H9 (cell line): Measurements from ENCODE around the gene DCLK2. TPM values are rescaled to one million over a fixed set of nuclear protein-coding genes. Genes with fewer than 3 reads are reported as not detected.

Experiments used
- DNase-seq: peaks from one replicate; pipeline ENCODE4 v3.0.0-alpha.2; 2017
- H2AFZ ChIP-seq: one replicate; pipeline ENCODE4 v1.6.1; 2013; ENCODE audit warnings: mild to moderate bottlenecking, low read length, control low read depth, moderate library complexity
- H2AK5ac ChIP-seq: 2 replicates; pipeline ENCODE4 v1.6.1; 2013; ENCODE audit warnings: low read length, control low read depth, mixed read lengths; ENCODE audit not compliant: insufficient read length
- H2BK120ac ChIP-seq: one replicate; pipeline ENCODE4 v1.6.1; 2013; ENCODE audit warnings: low read depth, mild to moderate bottlenecking, low read length, control low read depth, inconsistent platforms; ENCODE audit not compliant: poor library complexity, severe bottlenecking
- H2BK12ac ChIP-seq: 2 replicates; pipeline ENCODE4 v1.6.1; 2013; ENCODE audit warnings: low read length, control low read depth, mixed read lengths, low read depth; ENCODE audit not compliant: insufficient read length
- H2BK15ac ChIP-seq: 2 replicates; pipeline ENCODE4 v1.6.1; 2013; ENCODE audit warnings: low read depth, low read length, control low read depth
- H2BK20ac ChIP-seq: one replicate; pipeline ENCODE4 v1.6.1; 2013; ENCODE audit warnings: low read depth, mild to moderate bottlenecking, low read length, control low read depth, inconsistent platforms; ENCODE audit not compliant: poor library complexity, severe bottlenecking
- H2BK5ac ChIP-seq: 2 replicates; pipeline ENCODE4 v1.6.1; 2013; ENCODE audit warnings: low read length, control low read depth, mixed read lengths; ENCODE audit not compliant: insufficient read length
- H3K14ac ChIP-seq: 2 replicates; pipeline ENCODE4 v1.6.1; 2013; ENCODE audit warnings: low read length, control low read depth; ENCODE audit not compliant: insufficient read depth
- H3K18ac ChIP-seq: 2 replicates; pipeline ENCODE4 v1.6.1; 2013; ENCODE audit warnings: low read depth, mild to moderate bottlenecking, mixed read lengths, low read length, control low read depth; ENCODE audit not compliant: insufficient read length
- H3K23ac ChIP-seq: 2 replicates; pipeline ENCODE4 v1.6.1; 2013; ENCODE audit warnings: low read length, control low read depth, mixed read lengths, low read depth; ENCODE audit not compliant: insufficient read length
- H3K23me2 ChIP-seq: 2 replicates; pipeline ENCODE4 v1.6.1; 2013; ENCODE audit warnings: low read depth, mild to moderate bottlenecking, mixed read lengths, low read length, control low read depth; ENCODE audit not compliant: insufficient read length, poor library complexity, severe bottlenecking
- H3K27ac ChIP-seq: 2 replicates; pipeline ENCODE4 v1.5.1; 2013; ENCODE audit warnings: low read length, control low read depth, mixed read lengths, low read depth; ENCODE audit not compliant: insufficient read length
- H3K27me3 ChIP-seq: 2 replicates; pipeline ENCODE4 v1.6.1; 2013; ENCODE audit warnings: low read length, control low read depth, inconsistent platforms; ENCODE audit not compliant: insufficient read depth
- H3K4ac ChIP-seq: 2 replicates; pipeline ENCODE4 v1.6.1; 2013; ENCODE audit warnings: low read depth, mild to moderate bottlenecking, control low read depth, inconsistent platforms, low read length, moderate library complexity
- H3K4me1 ChIP-seq: 2 replicates; pipeline ENCODE4 v1.6.1; 2013; ENCODE audit warnings: low read length, control low read depth, inconsistent platforms; ENCODE audit not compliant: insufficient read depth
- H3K4me2 ChIP-seq: 2 replicates; pipeline ENCODE4 v1.6.1; 2013; ENCODE audit warnings: low read length, control low read depth, mixed read lengths; ENCODE audit not compliant: insufficient read length, insufficient read depth
- H3K56ac ChIP-seq: 2 replicates; pipeline ENCODE4 v1.6.1; 2013; ENCODE audit warnings: low read depth, mild to moderate bottlenecking, mixed read lengths, low read length, control low read depth; ENCODE audit not compliant: insufficient read length
- H3K79me1 ChIP-seq: 2 replicates; pipeline ENCODE4 v1.6.1; 2013; ENCODE audit warnings: low read depth, mild to moderate bottlenecking, moderate library complexity, low read length, control low read depth, inconsistent platforms; ENCODE audit not compliant: insufficient read depth, poor library complexity, severe bottlenecking
- H3K79me2 ChIP-seq: 2 replicates; pipeline ENCODE4 v1.6.1; 2013; ENCODE audit warnings: low read length, control low read depth, inconsistent platforms; ENCODE audit not compliant: insufficient read depth
- H3K9ac ChIP-seq: 2 replicates; pipeline ENCODE4 v1.6.1; 2013; ENCODE audit warnings: low read length, control low read depth, mixed read lengths; ENCODE audit not compliant: insufficient read length; ENCODE audit errors: extremely low read depth
- H3K9me3 ChIP-seq: one replicate; pipeline ENCODE4 v1.6.1; 2013; ENCODE audit warnings: low read depth, low read length, inconsistent platforms; ENCODE audit not compliant: control insufficient read depth
- H3T11ph ChIP-seq: one replicate; pipeline ENCODE4 v1.6.1; 2013; ENCODE audit warnings: mild to moderate bottlenecking, low read length, control low read depth, inconsistent platforms
- H4K20me1 ChIP-seq: one replicate; pipeline ENCODE4 v1.6.1; 2013; ENCODE audit not compliant: control insufficient read depth, insufficient read length, insufficient read depth
- H4K5ac ChIP-seq: 2 replicates; pipeline ENCODE4 v1.6.1; 2013; ENCODE audit warnings: low read depth, mild to moderate bottlenecking, mixed read lengths, low read length, control low read depth; ENCODE audit not compliant: insufficient read length
- H4K8ac ChIP-seq: replicated peaks from 2 replicates; pipeline ENCODE4 v1.6.1; 2013; ENCODE audit warnings: low read length, control low read depth, mixed read lengths, low read depth; ENCODE audit not compliant: insufficient read length
- H4K91ac ChIP-seq: 2 replicates; pipeline ENCODE4 v1.6.1; 2013; ENCODE audit warnings: low read depth, mild to moderate bottlenecking, moderate library complexity, mixed read lengths, low read length, control low read depth; ENCODE audit not compliant: insufficient read length
- H3K27ac Mint-ChIP-seq, 3 experiments: 2 replicates in 2 of 3; 3 replicates in 1 of 3; pipeline ENCODE4 v1.8.0; 2020 to 2021; ENCODE audit warnings: mixed read lengths in 3 of 3, mild to moderate bottlenecking in 1 of 3, moderate library complexity in 1 of 3
- H3K27me3 Mint-ChIP-seq: 2 replicates; pipeline ENCODE4 v1.8.0; 2021; ENCODE audit warnings: low read depth, mild to moderate bottlenecking, moderate library complexity, mixed read lengths
- H3K36me3 Mint-ChIP-seq, 3 experiments: 2 replicates in 2 of 3; 3 replicates in 1 of 3; pipeline ENCODE4 v1.8.0; 2020 to 2021; ENCODE audit warnings: low read depth in 3 of 3, mixed read lengths in 3 of 3; ENCODE audit not compliant: insufficient read depth in 1 of 3
- H3K4me1 Mint-ChIP-seq, 2 experiments: 2 replicates each; pipeline ENCODE4 v1.8.0; 2020; ENCODE audit warnings: mixed read lengths in 2 of 2
- H3K4me3 Mint-ChIP-seq, 2 experiments: 2 replicates in 1 of 2; 3 replicates in 1 of 2; pipeline ENCODE4 v1.8.0; 2020 to 2021; ENCODE audit warnings: mild to moderate bottlenecking in 2 of 2, mixed read lengths in 2 of 2, moderate library complexity in 1 of 2
- H3K9me3 Mint-ChIP-seq, 2 experiments: 2 replicates in 1 of 2; 3 replicates in 1 of 2; pipeline ENCODE4 v1.8.0; 2020; ENCODE audit warnings: mild to moderate bottlenecking in 2 of 2, mixed read lengths in 2 of 2, moderate library complexity in 1 of 2
- WGBS: extraction: QIAGEN DNeasy Blood & Tissue Kit; methylation state at CpG from one replicate; pipeline ENCODE4 v1.1.7; 2013; ENCODE audit warnings: missing lambda C conversion rate, low lambda C conversion rate, mixed read lengths; ENCODE audit not compliant: insufficient read length; ENCODE audit errors: extremely low coverage; 5-methylcytosine and 5-hydroxymethylcytosine counted together
- total RNA-seq: library from RNA; stranded (reverse); gene quantifications from 2 replicates; pipeline ENCODE4 v1.2.1, GENCODE V29; 2021
- TF ChIP-seq, protein P1 (sequence below): fragments of 200-600 bp; sonication (generic); conservative IDR thresholded peaks from 3 replicates; pipeline ENCODE4 v1.8.0; 2021; ENCODE audit warnings: antibody characterized with exemption, mild to moderate bottlenecking

The DCLK2 gene
- total RNA-seq, 1 experiment from 2014 or later: 0.33 TPM

DNA sequence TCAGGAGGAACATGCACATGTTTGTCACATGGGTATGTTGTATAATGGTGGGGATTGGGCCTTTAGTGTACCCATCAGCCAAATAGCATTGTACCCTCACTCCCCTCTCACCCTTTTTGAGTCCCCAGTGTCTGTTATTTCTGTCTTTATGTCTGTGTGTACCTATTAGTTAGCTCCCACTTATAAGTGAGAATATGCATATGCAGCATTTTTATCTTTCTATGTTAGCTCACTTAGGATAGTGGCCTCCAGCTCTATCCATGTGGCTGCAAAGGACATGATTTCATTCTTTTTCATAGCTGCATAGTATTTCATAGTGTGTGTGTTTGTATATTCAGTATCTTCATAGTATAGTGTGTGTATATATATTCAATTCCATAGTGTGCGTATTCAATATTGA, 64.6 kb downstream of the DCLK2 start:
- no peaks in the 10 kb centered on the region for H3K79me1 ChIP-seq
- no peaks in the 10 kb centered on the region for H4K20me1 ChIP-seq
- no peak for DNase-seq
- H3K9ac ChIP-seq: no peak overlapping the region
- no peak overlapping the region for H3K56ac ChIP-seq
- Mint-ChIP-seq H3K27ac (no peak overlapping the region), H3K4me1 (peaks cover 6 to 7% of the 10 kb centered on the region in 2 experiments; a peak in 3 of 4 replicates), H3K36me3 (peaks cover 0 to 11% (median 3%) of the 10 kb centered on the region in 3 experiments; a peak in 3 of 7 replicates), H3K9me3 (peaks cover 12 to 16% of the 10 kb centered on the region in 2 experiments), H3K27me3 (no peaks in the 10 kb centered on the region), H3K4me3 (no peak overlapping the region)
- no peak overlapping the region for H3K18ac ChIP-seq
- H3K23ac ChIP-seq: no peak overlapping the region
- H4K8ac ChIP-seq: no peak overlapping the region
- H2BK15ac ChIP-seq: no peak overlapping the region
- H3K79me2 ChIP-seq: no peaks in the 10 kb centered on the region
- no peak overlapping the region for H2AK5ac ChIP-seq
- H3T11ph ChIP-seq: no peak overlapping the region
- H3K23me2 ChIP-seq: no peaks in the 10 kb centered on the region
- H2BK12ac ChIP-seq: no peak overlapping the region
- H3K4ac ChIP-seq: no peak overlapping the region
- no peak overlapping the region for H2BK5ac ChIP-seq
- no peak overlapping the region for H2BK20ac ChIP-seq
- H3K27me3 ChIP-seq: no peaks in the 10 kb centered on the region
- TF ChIP-seq, protein P1, sequence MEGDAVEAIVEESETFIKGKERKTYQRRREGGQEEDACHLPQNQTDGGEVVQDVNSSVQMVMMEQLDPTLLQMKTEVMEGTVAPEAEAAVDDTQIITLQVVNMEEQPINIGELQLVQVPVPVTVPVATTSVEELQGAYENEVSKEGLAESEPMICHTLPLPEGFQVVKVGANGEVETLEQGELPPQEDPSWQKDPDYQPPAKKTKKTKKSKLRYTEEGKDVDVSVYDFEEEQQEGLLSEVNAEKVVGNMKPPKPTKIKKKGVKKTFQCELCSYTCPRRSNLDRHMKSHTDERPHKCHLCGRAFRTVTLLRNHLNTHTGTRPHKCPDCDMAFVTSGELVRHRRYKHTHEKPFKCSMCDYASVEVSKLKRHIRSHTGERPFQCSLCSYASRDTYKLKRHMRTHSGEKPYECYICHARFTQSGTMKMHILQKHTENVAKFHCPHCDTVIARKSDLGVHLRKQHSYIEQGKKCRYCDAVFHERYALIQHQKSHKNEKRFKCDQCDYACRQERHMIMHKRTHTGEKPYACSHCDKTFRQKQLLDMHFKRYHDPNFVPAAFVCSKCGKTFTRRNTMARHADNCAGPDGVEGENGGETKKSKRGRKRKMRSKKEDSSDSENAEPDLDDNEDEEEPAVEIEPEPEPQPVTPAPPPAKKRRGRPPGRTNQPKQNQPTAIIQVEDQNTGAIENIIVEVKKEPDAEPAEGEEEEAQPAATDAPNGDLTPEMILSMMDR: no peak
- H3K27ac ChIP-seq: no peak overlapping the region
- no peak overlapping the region for H4K91ac ChIP-seq
- H4K5ac ChIP-seq: no peak overlapping the region
- H3K9me3 ChIP-seq: no peaks in the 10 kb centered on the region
- WGBS: no CpG with 5 or more reads among the region's 1 CpG
- H2BK120ac ChIP-seq: no peak overlapping the region
- no peak overlapping the region for H3K14ac ChIP-seq
- H3K4me2 ChIP-seq: no peak overlapping the region
- no peak overlapping the region for H2AFZ ChIP-seq
- no peaks in the 10 kb centered on the region for H3K4me1 ChIP-seq
